ENCODE measurements around the gene PLXDC1. TPM values are rescaled to one million over a fixed set of nuclear protein-coding genes. Genes with fewer than 3 reads are reported as not detected.

Gene PLXDC1
- total RNA-seq, 1 experiment from 2014 or later: 2.0 TPM

GRCh38 chr17:39094607-39095308 lies 56.7 kb downstream of the PLXDC1 start:
- Mint-ChIP-seq H3K36me3 (ENCODE audit: insufficient read depth in 1 of 3, low read depth in 3 of 3) (no peaks in the 10 kb centered on the region), H3K9me3 (no peaks in the 10 kb centered on the region), H3K27me3 (ENCODE audit: low read depth) (peaks cover 14% of the 10 kb centered on the region), H3K4me3 (no peak overlapping the region), H3K27ac (no peak overlapping the region), H3K4me1 (peaks cover 32 to 34% of the 10 kb centered on the region in 2 experiments)
- Histone ChIP-seq H4K20me1 (ENCODE audit: control insufficient read depth, insufficient read depth, insufficient read length) (no peaks in the 10 kb centered on the region), H2BK12ac (ENCODE audit: insufficient read length, low read depth, low read length) (no peak overlapping the region), H2BK120ac (ENCODE audit: low read depth, low read length, poor library complexity, severe bottlenecking) (no peak overlapping the region), H3K4me2 (ENCODE audit: insufficient read depth, insufficient read length, low read length) (no peak overlapping the region), H2BK20ac (ENCODE audit: low read depth, low read length, poor library complexity, severe bottlenecking) (no peak overlapping the region), H3K79me2 (ENCODE audit: insufficient read depth, low read length) (no peaks in the 10 kb centered on the region), H3K4me1 (ENCODE audit: insufficient read depth, low read length) (no peaks in the 10 kb centered on the region), H3K23me2 (ENCODE audit: insufficient read length, low read depth, low read length, poor library complexity, severe bottlenecking) (no peaks in the 10 kb centered on the region), H4K8ac (replicated peaks; ENCODE audit: insufficient read length, low read depth, low read length) (no peak overlapping the region), H3K18ac (ENCODE audit: insufficient read length, low read depth, low read length) (no peak overlapping the region), H2BK5ac (ENCODE audit: insufficient read length, low read length) (no peak overlapping the region), H3K9me3 (ENCODE audit: control insufficient read depth, low read depth, low read length) (no peaks in the 10 kb centered on the region), H2AFZ (ENCODE audit: low read length) (no peak overlapping the region), H3K23ac (ENCODE audit: insufficient read length, low read depth, low read length) (no peak overlapping the region), H3K4ac (ENCODE audit: low read depth, low read length) (no peak overlapping the region), H3K56ac (ENCODE audit: insufficient read length, low read depth, low read length) (no peak overlapping the region), H2AK5ac (ENCODE audit: insufficient read length, low read length) (no peak overlapping the region), H3T11ph (ENCODE audit: low read length) (no peak overlapping the region), H2BK15ac (ENCODE audit: low read depth, low read length) (no peak overlapping the region), H3K9ac (ENCODE audit: extremely low read depth, insufficient read length, low read length) (no peak overlapping the region), H4K91ac (ENCODE audit: insufficient read length, low read depth, low read length) (no peak overlapping the region), H3K14ac (ENCODE audit: insufficient read depth, low read length) (no peak overlapping the region), H3K27me3 (ENCODE audit: insufficient read depth, low read length) (no peaks in the 10 kb centered on the region; the same call in 1 of the 2 replicates), H4K5ac (ENCODE audit: insufficient read length, low read depth, low read length) (no peak overlapping the region), H3K27ac (ENCODE audit: insufficient read length, low read depth, low read length) (no peak overlapping the region), H3K79me1 (ENCODE audit: insufficient read depth, low read depth, low read length, poor library complexity, severe bottlenecking) (no peaks in the 10 kb centered on the region)
- WGBS (ENCODE audit: extremely low coverage, insufficient read length, low lambda C conversion rate): no CpG with 5 or more reads among the region's 8 CpGs
- no peak for DNase-seq
- TF ChIP-seq, protein P1, sequence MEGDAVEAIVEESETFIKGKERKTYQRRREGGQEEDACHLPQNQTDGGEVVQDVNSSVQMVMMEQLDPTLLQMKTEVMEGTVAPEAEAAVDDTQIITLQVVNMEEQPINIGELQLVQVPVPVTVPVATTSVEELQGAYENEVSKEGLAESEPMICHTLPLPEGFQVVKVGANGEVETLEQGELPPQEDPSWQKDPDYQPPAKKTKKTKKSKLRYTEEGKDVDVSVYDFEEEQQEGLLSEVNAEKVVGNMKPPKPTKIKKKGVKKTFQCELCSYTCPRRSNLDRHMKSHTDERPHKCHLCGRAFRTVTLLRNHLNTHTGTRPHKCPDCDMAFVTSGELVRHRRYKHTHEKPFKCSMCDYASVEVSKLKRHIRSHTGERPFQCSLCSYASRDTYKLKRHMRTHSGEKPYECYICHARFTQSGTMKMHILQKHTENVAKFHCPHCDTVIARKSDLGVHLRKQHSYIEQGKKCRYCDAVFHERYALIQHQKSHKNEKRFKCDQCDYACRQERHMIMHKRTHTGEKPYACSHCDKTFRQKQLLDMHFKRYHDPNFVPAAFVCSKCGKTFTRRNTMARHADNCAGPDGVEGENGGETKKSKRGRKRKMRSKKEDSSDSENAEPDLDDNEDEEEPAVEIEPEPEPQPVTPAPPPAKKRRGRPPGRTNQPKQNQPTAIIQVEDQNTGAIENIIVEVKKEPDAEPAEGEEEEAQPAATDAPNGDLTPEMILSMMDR (conservative IDR thresholded peaks at IDR 0.05): no peak
